Progenitor cell of endocrine pancreas (in vitro differentiated cells): ENCODE measurements around the gene KLHDC4. TPM values are rescaled to one million over a fixed set of nuclear protein-coding genes. Genes with fewer than 3 reads are reported as not detected.

Experiments used
- DNase-seq: peaks from one replicate; pipeline ENCODE4 v3.0.0; 2021; ENCODE audit warnings: low spot score; ENCODE audit not compliant: unreplicated experiment
- H3K27ac Mint-ChIP-seq: 2 replicates; pipeline ENCODE4 v1.8.0; 2021; ENCODE audit warnings: mild to moderate bottlenecking, moderate library complexity, mixed read lengths
- H3K27me3 Mint-ChIP-seq: 2 replicates; pipeline ENCODE4 v1.8.0; 2021; ENCODE audit warnings: mixed read lengths
- H3K36me3 Mint-ChIP-seq: 2 replicates; pipeline ENCODE4 v1.8.0; 2022; ENCODE audit warnings: mixed read lengths; ENCODE audit not compliant: insufficient read depth
- H3K4me1 Mint-ChIP-seq: 2 replicates; pipeline ENCODE4 v1.8.0; 2021; ENCODE audit warnings: low read depth, mixed read lengths
- H3K4me3 Mint-ChIP-seq: 2 replicates; pipeline ENCODE4 v1.8.0; 2021; ENCODE audit warnings: low read depth, mild to moderate bottlenecking, moderate library complexity, mixed read lengths
- H3K9me3 Mint-ChIP-seq: 2 replicates; pipeline ENCODE4 v1.8.0; 2021; ENCODE audit warnings: low read depth, mixed read lengths
- total RNA-seq: library from RNA; stranded (reverse); gene quantifications from 2 replicates; pipeline ENCODE4 v1.2.1, GENCODE V29; 2021
- TF ChIP-seq, protein P1 (sequence below): fragments of 200-600 bp; sonication (generic); IDR thresholded peaks from one replicate; pipeline ENCODE4 v1.5.0; 2021; ENCODE audit warnings: antibody characterized with exemption, mild to moderate bottlenecking; ENCODE audit not compliant: unreplicated experiment

KLHDC4 gene
- total RNA-seq, 1 donor from 2014 or later = 58.8 TPM

DNA sequence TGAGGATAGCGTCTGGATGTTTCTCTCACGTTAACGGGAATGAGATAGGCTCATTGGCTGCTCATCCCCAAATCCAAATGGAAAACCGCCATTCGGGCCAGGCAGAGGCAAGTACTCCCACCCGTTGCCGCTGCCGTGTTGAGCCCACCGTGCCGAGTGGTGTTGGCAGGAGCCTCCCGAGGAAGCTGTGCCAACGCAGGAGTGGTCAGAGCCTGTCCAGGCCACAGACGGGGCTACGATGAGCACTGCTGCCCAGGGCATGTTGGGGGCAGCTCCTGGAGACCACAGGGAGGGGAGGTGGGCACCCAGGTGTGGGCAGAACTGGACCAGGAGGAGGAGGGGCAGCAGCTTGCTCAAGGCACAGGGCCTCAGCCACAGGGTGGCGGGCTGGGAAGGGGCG, 72.0 kb downstream of the KLHDC4 start:
- Mint-ChIP-seq H3K27ac (no peak overlapping the region), H3K4me3 (no peak overlapping the region), H3K9me3 (no peaks in the 10 kb centered on the region), H3K4me1 (no peaks in the 10 kb centered on the region), H3K27me3 (no peaks in the 10 kb centered on the region), H3K36me3 (peaks cover 9% of the 10 kb centered on the region)
- DNase-seq = no peak
- TF ChIP-seq, protein P1, sequence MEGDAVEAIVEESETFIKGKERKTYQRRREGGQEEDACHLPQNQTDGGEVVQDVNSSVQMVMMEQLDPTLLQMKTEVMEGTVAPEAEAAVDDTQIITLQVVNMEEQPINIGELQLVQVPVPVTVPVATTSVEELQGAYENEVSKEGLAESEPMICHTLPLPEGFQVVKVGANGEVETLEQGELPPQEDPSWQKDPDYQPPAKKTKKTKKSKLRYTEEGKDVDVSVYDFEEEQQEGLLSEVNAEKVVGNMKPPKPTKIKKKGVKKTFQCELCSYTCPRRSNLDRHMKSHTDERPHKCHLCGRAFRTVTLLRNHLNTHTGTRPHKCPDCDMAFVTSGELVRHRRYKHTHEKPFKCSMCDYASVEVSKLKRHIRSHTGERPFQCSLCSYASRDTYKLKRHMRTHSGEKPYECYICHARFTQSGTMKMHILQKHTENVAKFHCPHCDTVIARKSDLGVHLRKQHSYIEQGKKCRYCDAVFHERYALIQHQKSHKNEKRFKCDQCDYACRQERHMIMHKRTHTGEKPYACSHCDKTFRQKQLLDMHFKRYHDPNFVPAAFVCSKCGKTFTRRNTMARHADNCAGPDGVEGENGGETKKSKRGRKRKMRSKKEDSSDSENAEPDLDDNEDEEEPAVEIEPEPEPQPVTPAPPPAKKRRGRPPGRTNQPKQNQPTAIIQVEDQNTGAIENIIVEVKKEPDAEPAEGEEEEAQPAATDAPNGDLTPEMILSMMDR = no peak

DNA sequence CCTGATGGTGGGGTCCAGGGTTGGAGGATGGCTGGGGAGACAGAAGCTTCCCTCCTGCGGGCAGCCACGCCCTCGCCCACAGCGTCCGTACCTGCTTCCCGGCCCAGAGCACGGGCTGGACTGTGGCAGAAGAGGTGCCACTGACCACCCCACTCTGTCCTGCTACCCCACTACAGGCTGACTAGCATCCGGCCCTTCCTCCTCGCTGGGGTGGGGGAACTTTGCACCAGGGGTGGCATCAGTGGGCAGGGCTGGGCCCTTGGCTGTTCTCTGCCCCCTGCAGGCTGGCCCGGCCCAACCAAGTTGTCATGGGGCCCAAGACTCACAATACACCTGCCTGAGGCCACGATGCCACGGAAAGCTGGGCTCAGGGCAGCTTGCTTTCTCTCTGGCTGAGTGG, 73.0 kb downstream of the KLHDC4 start:
- H3K4me3 Mint-ChIP-seq = no peak overlapping the region
- no peaks in the 10 kb centered on the region for H3K27me3 Mint-ChIP-seq
- DNase-seq = no peak
- H3K9me3 Mint-ChIP-seq = no peaks in the 10 kb centered on the region
- TF ChIP-seq, protein P1 = no peak
- H3K27ac Mint-ChIP-seq = no peak overlapping the region
- H3K36me3 Mint-ChIP-seq = peaks cover 6% of the 10 kb centered on the region
- no peaks in the 10 kb centered on the region for H3K4me1 Mint-ChIP-seq

DNA sequence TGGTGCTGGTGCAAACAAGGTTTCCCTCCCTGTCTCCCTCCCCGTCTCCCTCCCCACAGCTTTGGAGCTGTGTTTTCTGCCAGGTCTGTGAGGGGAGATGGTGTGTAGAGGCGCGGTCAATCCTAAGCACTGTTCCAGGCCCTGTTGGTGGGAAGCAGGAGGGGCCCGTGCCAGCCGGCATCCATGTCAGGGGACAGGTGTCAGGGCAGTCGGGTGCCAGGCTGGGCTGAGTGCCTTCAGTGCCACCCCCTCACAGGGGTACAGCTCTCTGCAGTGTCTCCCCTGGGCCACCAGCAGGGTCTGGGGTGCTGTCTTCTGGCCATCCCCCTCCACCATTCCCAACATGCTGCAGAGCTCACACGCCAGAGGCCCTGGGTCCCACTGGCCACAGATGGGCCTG, 73.6 kb downstream of the KLHDC4 start:
- H3K9me3 Mint-ChIP-seq = no peaks in the 10 kb centered on the region
- no peaks in the 10 kb centered on the region for H3K27me3 Mint-ChIP-seq
- no peak overlapping the region for H3K27ac Mint-ChIP-seq
- H3K4me3 Mint-ChIP-seq = no peak overlapping the region
- H3K36me3 Mint-ChIP-seq = peaks cover 4% of the 10 kb centered on the region
- no peaks in the 10 kb centered on the region for H3K4me1 Mint-ChIP-seq
- TF ChIP-seq, protein P1 = no peak
- DNase-seq = no peak

DNA sequence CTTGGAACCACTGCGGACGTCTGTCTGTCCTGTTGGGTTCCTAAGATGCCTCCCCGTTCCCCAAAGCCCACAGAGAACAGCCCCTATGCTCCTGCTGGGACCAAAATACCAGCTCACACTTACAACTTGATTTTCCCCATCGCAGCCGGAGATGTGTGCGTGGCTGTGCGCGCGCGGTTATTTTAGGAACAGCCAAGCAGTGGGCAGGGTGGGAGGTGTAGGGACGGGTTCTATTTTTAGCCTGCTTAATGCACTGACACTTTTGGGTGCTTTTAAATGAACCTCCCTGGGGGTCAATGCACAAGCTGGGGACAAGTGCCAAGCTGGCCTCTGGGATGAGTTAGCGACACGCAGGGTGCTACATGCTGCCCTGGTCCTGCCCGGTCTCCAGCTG, 74.1 kb downstream of the KLHDC4 start:
- no peak for DNase-seq
- Mint-ChIP-seq H3K4me1 (no peaks in the 10 kb centered on the region), H3K27me3 (no peaks in the 10 kb centered on the region), H3K36me3 (peaks cover 4% of the 10 kb centered on the region), H3K9me3 (no peaks in the 10 kb centered on the region), H3K27ac (no peak overlapping the region), H3K4me3 (no peak overlapping the region)
- TF ChIP-seq, protein P1 = no peak

DNA sequence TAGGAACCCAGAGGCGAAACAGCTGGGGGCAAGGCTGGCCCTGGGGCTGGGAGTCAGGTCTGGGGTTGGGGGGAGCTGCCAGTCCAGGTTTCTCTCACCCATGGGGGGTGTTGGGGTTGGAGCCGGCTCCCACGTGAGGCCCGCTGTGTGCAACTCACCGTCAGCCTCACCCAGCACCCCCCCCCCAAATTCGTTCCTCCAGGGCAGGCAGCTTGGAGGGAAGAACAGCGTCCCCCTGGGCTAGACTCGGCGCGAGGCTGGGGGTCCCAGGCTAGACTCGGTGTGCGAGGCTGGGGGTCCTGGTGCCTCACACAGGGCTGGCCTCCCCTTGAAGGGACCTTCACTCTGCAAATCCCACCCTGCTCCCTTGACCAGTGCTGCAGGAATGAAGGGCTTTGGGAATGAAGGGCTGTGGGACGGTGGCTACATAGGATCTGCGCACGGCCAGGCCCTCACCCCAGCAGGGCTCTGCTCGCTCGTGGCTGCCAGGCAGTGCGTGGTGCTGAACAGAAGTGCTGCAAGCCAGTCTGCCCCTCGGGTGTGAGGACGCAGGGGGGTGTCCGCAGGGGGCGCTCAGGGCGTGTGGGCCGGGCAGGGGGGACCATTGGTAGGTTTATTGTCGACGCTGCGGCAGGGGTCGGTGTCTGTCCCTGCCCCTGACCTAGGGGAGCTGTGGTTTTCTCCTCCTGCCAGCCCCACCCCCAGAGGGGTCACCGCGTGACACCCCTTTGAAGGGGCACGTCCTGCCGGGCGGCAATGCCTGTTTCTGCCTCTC, 74.7 kb downstream of the KLHDC4 start:
- H3K9me3 Mint-ChIP-seq = no peaks in the 10 kb centered on the region
- H3K27me3 Mint-ChIP-seq = no peaks in the 10 kb centered on the region
- no peak for DNase-seq
- H3K4me3 Mint-ChIP-seq = no peak overlapping the region
- no peak overlapping the region for H3K27ac Mint-ChIP-seq
- no peaks in the 10 kb centered on the region for H3K36me3 Mint-ChIP-seq
- TF ChIP-seq, protein P1 = no peak
- no peaks in the 10 kb centered on the region for H3K4me1 Mint-ChIP-seq
